Right forelimb (tissue), 1 donor: Measurements from ENCODE around the gene S100A4.

Source experiments
- DNase-seq: peaks from one replicate; pipeline ENCODE4 v3.0.0-alpha.2; 2018

S100A4 gene

DNA sequence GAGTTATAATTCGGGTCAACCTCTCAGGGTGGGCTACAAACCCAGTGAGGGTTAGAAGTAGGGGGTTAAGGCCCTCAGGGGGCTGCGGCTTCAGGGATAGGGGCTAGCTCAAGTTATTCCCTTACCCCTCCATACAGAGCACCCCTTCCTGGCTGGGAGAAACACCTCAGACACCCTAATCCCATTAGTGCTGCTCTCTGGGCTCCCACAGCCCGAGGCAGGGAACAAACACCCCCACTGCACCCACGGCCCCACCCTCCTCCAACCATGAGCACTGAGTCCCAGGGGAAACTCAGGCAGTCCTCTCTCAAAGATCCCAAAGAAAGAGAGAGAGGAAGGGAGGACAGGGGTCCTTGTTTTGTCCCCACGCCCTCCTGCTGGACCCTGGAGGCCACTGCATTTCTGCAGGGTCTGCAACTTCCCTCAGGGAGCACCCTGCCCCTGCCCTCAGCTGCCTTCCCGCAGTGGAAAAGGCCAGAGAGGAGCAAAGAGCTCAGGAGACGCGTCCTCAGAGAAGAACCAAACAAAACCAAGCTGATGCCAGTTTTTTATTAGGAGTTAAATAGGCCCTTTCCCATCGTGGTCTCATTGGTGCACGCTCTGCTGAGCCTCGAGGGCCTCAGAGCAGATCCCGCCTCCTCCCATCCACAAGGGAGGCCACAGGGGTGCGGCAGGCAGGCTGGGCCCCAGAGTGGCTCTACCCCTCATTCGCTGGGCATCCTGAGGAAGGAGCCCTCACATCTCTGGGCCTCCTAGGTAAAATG lies 1.4 kb upstream of the S100A4 start:
- no peak for DNase-seq

DNA sequence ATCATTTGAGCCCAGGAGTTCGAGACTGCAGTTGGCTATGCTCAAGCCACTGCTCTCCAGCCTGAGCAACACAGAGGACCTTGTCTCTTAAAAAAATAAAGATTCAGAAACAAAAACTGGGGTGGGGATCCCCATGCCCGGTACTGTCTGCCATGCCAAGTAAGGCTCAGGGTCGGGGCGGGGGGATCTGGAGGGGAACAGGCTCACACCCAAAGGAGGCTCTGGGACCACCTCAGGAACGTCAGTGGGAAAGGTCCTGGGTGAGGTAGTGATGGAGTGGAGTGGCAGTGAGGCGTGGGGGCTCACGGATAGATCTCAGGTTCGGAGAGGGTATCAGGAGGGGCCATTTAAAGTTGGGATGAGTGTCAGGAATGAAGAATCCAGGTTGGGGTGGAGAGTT lies 765 bp upstream of the S100A4 start:
- DNase-seq: no peak

DNA sequence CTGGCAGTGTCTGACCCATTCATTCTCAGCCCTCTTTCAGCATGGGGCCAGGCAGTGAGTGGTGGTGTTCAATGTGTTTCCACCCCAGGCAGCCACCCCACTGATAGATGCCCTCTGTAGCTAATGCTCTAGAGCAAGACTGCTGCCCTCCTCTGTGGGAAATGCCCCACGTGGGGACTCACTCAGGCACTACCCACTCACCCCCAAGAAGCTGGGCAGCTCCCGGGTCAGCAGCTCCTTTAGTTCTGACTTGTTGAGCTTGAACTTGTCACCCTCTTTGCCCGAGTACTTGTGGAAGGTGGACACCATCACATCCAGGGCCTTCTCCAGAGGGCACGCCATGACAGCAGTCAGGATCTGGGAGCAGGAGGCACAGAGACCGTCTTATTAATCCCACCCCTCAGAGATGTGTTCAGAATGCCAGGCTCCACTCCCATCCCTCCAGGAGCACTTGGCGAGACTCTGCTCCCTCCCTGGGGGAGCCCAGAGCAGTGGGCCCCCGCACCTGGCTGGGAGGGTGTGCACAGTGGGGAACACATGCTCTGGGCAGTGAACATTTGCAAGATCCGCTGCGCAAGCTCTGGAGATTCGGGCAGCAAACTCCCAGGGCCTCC lies 1.0 kb downstream of the S100A4 start:
- DNase-seq: no peak

DNA sequence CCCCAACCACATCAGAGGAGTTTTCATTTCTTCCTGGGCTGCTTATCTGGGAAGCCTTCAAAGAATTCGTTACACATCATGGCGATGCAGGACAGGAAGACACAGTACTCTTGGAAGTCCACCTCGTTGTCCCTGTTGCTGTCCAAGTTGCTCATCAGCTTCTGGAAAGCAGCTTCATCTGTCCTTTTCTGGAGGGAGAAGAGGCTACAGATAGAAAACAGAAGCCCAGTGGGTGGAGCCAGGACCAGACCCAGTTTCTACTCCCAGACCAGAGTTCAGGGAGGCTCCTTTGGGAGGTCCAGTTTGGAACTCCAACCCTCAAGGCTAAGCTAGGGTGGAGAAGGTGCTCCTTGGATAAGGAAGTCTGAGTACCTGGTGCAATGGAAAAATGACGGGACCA lies 1.9 kb downstream of the S100A4 start:
- no peak for DNase-seq

DNA sequence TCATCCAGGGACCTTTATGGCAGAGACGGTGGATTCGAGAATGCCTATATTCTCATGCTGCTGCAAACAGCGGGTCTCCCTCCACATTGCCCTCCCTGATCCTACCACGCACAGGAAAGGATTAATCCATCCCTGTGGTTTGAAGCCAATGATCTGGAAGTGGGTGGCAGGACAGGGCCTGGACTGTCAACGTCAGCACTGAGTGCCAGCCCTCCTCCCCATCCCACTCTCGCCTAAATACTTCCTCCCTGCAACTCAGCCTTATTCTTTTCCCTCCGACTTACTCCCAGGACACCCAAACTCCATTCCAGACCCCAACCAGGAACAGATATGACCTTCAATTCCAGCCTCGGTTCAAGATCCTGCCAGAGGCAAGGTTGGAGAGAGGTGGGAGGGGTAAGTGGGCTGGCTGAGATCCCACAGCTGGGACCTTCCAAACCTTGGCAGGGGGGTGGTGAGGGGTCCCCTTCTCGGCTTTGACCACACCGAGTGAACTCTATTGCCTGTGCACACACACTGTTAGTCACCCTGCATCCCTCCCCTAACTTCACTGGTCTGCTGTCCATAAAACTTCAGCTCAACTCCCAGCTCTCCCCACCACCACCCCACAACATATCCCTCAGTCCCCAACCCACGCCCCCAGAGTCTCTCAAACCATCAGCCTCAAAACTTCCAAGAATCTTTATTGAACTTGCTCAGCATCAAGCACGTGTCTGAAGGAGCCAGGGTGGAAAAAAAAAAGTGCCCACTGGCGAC lies 2.5 kb downstream of the S100A4 start:
- no peak for DNase-seq

DNA sequence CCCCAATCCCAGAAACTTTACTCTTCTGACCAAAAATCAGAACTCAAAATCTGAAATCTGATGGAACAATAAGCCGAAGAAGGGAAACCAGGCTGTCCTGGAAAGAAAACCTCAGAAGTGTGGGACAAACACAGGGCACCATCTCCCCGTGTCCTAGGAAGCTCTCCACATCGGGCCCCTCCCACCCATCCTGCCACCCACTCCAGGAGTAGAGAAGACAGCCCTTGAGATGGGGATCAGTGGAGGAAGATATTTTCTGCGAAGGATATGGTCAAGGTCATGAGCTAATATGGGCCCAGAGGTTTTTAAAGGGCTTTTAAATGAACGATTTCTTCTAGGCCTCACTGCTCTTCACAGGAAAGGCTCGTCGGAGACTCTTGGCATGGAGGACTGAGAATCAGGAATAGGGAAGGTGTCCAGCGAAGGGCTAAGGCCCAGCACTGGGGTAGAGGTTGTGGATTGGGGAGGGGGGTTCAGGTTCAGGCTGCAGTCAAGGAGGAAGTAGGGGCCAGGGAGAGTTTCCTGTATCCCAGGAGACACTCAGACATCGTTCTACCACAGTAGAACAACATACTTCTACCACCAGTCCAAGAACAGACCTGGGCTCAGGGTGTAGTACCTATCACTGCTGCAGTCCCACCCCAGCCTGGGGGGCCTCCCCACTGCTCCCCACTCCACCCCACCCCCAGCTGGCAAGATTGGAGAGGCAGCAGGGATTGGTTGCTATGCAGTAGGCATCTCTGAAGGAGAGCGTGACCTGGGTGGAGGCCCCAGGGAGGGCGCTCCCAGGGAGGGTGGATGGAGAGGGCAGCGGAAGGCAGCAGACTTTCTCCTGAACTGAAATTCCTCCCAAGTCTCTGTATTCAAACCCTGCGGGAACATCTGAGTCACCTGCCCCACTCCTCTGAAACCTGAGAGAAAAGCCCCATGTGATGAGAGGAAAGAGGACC lies 3.7 kb downstream of the S100A4 start:
- DNase-seq: no peak

DNA sequence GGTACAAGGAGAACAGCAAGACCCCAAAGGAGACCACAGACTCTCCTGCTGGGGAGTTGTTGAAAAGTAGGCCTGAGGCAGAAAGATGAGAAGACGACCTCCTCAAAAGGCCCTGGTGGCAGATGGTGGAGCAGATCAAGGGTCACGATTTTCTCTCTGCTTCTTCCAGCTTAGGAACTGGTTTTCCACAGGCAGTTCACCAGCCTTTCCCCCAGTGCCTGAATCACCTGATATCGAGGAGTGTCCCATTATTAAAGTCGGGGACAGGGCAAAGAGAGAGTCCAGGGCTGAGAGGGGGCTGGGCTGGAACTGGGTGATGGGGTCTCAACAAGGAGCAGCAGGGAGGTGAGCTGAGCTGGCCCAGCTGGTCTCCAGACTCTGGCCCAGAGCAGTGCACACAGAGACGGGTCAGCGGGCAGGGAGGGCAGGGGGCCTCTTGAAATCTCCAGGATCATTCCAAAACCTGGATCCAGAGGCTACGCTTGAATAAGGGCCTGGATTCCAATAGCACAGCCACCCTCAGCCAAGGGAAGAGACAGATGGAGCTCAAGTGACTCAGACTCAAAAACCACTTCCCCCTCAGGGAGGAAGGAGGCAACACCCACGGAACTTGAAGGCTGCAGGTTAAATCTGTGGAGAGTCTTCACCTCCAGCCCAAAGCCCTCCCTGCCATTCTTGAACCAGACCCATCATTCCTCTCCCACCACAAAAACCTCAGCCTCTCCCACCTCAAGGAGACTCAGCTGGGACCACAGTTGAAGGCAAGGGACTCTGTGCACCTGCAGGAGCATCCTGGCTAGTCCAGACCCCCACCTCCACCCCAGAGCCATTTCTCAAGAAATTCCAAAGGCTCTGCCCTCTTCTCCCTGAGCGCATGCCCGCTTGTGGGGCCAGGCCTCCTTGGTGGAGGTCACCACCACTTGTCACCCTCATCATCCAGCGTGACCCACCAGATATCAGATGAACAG lies 4.9 kb downstream of the S100A4 start, which contains the start of gene S100A5:
TSS of gene S100A5 (minus strand) at position 541 of the 968 bp plus-strand sequence. CDS start 743 bp downstream, outside the sequence.
- DNase-seq: no peak

DNA sequence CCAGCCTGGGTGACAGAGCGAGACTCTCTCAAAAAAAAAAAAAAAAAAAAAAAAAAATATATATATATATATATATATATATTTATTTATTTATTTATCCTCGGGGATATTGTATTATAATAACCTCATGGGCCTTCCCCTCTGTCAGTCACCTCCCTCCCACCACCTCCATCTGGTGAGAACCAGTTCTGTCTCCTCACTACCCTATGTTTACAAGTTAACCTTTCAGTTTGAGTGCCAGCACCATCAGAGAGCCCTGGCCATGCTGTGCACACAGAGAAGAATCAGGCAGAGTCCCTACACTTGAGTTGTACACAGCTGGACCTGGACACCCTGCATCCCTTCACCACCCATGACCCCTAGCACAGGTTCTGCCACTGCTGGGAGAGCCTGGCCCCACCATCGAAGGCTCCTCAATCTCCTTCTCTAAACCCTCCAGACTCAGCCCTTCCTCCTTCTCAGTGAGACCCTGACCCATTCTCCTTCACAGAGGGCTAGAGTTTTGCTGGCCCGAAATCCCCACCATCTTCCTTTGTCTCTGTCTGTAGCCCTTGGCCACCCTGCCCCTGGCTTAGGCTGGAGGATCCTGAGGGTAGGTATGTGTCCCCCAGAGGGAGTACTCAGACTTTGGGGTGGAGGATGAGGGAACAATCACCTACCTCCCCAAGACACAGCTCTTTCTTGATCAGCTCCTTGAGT lies 6.1 kb downstream of the S100A4 start:
- DNase-seq: no peak

DNA sequence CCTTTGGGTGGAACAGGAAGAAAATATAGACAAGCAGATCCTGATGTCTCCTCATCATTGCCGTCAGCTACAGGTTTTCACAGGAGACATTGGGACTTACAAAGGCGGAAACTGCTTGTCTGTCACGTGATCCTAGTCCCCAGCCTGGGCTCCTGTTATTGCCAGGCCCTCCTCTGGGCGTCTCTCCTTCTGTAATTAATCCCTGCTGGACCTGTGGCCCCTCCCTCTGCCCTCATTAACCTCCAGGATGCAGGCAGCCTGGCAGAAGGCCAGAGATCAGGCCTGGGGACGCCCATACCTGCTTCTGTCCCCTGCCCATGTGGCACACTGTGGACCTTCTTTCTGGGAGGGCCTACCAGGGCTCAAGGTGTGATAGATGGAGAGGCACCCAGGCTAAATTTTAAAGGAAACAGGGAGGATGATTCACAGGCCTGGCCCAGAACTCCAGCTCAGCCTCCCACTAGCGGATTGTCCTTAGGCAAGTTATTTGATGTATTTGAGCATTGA lies 7.2 kb downstream of the S100A4 start:
- no peak for DNase-seq

DNA sequence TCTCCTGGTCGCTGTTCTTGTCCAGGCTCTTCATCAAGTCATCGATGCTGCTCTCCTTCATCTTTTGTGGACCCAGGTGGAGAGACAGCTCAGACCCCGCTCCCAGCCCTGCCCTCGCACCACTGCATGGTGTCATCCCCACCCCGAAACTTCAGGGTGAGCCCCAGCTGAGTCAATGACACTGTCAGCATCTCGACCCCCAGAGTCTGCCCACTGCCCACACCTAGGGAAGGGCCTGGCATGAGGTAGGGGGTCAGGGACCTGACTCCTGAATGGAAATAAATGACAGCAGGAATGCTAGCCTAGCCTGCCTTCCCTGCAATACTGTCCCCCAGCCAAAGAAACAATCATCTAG lies 8.3 kb downstream of the S100A4 start:
- DNase-seq: no peak

DNA sequence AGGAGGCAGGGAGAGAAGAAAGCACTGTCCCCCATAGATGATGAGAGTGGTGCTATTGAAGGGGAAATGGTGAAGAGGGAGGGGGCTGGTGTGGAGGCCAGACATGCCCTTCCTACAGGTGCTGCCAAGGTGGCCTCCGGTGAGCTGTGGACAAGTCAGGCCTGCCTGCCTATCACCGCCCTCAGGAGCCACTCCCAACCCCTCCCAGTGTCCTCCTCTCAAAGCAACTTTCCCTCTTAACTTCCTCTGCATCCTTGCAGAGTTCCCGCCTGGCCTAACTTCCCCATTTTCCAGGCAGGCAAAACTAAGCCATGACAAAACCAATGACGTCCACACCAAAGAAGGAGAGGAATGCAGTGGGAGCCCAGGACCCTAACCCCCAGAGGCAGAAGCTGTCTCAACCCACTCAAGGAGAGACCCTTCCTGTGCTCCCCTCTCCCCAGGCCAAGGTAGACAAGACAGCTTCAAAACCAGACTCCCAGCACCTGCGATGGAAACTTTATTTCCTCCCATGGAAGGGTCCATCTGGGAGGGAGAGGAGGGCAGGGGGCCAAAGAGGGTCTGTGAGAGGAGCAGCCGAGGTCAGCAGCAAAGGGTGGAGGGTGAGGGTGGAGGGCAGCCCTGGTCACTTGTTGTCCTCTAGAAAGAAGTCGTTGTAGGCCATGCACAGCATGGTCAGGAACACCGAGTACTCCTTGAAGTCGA lies 8.8 kb downstream of the S100A4 start:
- no peak for DNase-seq

DNA sequence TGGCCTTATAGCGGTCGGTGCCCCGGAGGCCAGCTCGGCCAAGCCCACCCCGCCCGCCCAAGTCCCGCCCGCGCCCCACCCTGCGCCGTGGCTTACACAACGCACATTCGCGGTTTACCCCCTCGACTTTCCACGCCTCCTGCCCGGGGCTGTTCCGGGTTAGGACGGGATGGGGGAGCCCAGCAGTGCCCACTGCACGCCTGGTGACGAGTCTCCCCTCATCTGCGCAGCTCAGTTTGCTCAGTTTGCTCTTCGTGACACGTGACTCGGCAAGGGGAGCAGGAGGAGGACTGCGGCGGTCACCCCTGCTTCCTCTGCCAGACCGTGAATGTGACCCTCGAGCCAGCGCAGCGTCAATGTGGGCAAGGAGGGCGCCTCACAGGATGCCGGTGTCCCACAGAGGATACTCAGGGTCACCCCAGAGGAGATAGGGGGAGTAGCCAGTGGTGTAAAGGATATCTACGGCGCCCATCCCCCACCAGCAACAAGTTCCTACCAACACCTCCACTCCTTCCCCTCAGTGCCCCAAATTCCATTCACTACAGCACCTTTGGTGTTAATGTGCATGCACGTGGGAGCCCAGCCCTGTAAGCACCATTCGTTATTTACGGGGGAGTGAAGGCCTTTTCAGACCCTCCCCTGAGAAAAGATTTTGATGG lies 9.5 kb downstream of the S100A4 start:
- peak; percentile 86 for DNase-seq

DNA sequence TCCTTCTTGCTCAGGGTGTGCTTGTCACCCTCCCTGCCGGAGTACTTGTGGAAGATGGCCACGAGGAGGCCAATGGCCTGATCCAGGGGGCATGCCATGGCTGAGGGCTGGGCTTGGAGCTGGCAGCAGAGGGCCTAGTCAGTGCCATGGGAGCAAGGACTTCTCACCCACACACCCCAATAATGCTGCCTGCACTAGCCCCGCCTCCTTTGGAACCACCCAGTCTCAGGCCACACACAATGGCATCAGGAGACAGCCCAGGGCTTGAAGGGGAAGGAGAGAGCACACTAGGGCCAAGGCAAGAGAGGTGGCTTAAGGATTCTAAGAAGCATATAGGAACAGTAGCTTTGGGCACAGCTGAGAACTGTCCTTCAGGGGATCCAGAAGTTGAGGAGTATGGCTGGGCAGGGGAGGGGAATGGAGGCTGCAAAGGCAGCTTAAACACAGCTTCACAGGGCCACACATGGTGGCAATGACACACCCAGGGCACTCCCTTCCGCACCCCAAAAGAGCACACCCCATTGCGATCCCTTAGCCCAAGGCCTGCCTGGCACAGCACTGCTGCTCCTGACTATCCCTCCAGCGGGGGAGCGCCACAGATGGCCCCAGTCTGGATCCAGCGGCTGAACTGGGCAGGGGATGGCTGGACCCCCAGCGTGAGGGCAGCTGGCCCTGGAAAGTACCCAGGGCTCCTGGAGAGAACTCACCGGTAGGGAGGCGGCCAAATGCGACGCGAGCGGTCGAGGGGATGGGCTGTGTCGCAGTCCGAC lies 10.2 kb downstream of the S100A4 start, which contains the start of gene S100A6:
TSS of gene S100A6 (minus strand) at position 750 of the 770 bp plus-strand sequence. CDS start at position 98, 652 bp downstream.
- no peak for DNase-seq

DNA sequence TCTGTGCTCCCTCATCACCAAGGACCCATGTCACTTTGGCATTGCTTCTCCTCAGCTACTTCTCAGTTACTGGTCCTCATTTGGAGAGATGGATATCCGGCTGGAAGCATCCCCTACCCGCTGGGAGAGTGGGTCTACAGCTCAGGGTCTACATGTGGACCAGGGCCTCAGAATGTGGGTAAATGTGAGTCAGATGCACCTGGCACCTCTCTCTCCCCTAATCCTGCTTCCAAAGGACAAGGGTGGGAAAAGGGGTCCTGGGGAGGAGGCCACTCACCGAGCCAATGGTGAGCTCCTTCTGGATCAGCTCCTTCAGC lies 10.7 kb downstream of the S100A4 start:
- no peak for DNase-seq

DNA sequence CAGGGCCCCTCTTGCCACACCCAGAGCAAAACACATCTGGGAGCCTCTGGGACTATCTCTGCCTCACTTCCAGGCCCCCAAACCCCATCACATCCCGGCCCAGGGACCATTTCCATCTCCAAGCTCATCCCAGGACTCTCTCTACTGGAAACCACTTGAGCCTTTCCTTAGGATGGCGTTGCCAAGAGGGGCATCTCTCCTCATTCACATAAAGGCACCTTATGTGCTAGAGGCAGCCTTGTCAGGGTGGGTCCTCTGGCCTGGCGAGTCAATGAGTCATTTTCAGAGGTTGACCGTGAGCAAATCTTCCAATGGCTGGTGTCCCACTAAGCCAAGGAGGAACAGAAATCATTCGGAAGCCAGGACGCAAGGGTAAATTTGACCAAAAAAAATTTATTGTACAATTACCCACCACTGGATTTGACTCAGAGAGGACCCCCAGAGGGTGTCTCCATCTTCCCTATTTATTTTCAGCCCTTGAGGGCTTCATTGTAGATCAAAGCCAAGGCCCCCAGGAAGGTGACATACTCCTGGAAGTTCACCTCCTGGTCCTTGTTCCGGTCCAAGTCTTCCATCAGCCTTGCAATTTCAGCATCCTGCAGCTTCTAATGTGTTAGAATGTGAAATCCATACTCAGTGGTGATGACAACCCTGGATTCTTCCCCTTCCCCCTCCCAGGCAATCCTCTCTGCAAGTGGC lies 11.2 kb downstream of the S100A4 start:
- no peak for DNase-seq

DNA sequence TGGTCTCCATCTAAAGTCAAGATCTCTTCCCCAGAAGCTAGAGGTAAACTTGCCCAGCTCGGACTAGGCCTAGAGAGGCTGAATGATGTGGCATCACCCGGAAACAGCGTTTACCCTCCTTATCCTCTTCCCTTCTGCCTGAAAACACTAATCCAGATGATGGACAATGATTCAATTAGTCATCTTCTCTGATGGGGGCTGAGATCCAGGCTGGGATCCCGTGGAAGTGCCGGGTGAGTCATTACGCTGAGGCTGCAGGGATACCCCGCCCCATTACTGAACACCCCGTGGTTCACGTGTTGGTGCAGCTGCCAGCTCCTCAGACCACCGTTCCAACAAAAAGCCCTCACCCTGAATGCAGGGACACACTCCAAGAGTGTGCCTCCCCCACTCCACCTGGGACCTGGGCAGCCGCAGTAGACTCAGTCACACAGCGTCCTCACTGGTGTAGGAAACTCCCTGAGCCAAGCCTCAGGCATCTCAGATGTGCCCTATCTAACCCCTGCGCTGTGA lies 11.9 kb downstream of the S100A4 start:
- no peak for DNase-seq

DNA sequence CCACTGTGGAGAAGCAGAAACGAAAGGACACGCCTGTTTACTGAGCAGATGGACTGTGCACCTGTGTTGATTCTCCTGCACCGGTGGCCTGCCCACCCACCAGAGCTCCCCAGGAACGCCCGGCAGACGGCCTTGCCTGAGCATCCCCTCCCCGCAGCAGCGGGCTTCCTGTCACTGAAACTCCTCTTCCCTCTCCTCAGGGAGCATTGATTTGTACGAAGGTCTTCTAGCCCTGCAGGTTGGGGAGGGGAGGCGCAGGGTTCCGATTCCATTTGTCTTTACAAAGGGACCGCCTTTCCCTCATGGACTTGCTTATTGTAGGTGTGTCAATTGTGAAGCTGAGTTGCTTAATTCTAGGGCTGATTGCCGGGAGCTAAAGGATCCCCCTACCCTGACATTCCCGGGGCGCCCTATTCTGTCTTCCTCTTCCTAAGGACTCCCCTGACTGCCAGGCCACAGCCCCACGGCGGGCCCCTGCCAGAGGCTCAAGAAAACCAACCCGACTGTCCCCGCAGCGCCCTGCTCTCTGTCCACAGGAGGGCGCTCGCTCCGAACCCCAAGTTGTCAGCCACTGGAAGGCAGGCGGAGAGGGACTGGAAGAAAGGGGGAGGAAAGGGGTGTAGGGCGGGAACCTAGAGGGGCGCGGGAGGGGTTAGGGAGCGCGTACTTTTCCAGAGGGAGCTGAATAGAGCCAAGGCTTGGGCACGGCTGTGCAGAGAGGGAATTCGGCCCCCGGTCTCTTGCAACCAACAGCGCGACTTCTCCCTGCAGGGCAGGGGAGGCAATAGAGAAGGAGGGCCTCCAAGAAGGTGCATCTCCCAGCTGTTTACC lies 12.6 kb downstream of the S100A4 start:
- peak; percentile 90 for DNase-seq
